ENCODE results near the gene TENM3. TPM values are rescaled to one million over a fixed set of nuclear protein-coding genes. Genes with fewer than 3 reads are reported as not detected.

Gene TENM3
- polyA plus RNA-seq, 1 of the 3 experiments (the other 2 are of a cell fraction): 10.4 TPM

GRCh38 chr4:182647646-182648300 lies 404.6 kb downstream of the TENM3 start:
- ChIA-PET POLR2A (no interaction called here), CTCF (no interaction called here)
- H3K9me2 ChIP-seq: no peaks in the 10 kb centered on the region
- TF ChIP-seq MXI1 (IDR thresholded peaks at IDR 0.05; ENCODE audit: low read depth, low read length): no peak
- no peak for TF ChIP-seq GATA2 (CRISPR knock-in tag; IDR thresholded peaks at IDR 0.05)
- TF ChIP-seq USF2 (IDR thresholded peaks at IDR 0.05; ENCODE audit: borderline replicate concordance, low read depth, low read length): no peak
- no peak for TF ChIP-seq YY1 (IDR thresholded peaks at IDR 0.05; ENCODE audit: low read depth)
- TF ChIP-seq EP300 (IDR thresholded peaks at IDR 0.05; ENCODE audit: borderline replicate concordance in 1 of 2, low read depth in 1 of 2, low read length in 1 of 2): no peak
- no peak for TF ChIP-seq JUND (IDR thresholded peaks at IDR 0.05)
- no peak for TF ChIP-seq CTCF (IDR thresholded peaks at IDR 0.05)
- TF ChIP-seq RAD21 (IDR thresholded peaks at IDR 0.05; ENCODE audit: low read length): no peak
- no peak for TF ChIP-seq TAF1 (IDR thresholded peaks at IDR 0.05; ENCODE audit: borderline replicate concordance, low read depth, low read length)
- no peak for TF ChIP-seq NFIC (IDR thresholded peaks at IDR 0.05; ENCODE audit: borderline replicate concordance)
- H3K4me3 ChIP-seq (ENCODE audit: low read depth in 2 of 2, low read length in 1 of 2): no peak overlapping the region
- peaks cover 29% of the 10 kb centered on the region for H3F3A ChIP-seq (replicated peaks; ENCODE audit: insufficient read depth)
- no peaks in the 10 kb centered on the region for H3K36me3 ChIP-seq (replicated peaks in 1 of 2; ENCODE audit: control insufficient read depth in 1 of 2, insufficient read depth in 2 of 2, low read length in 1 of 2)
- H3K27ac ChIP-seq (ENCODE audit: low read depth in 2 of 2, low read length in 1 of 2): no peak overlapping the region
- no peak overlapping the region for H2AFZ ChIP-seq (ENCODE audit: low read depth)
- H4K20me1 ChIP-seq (ENCODE audit: insufficient read depth): no peaks in the 10 kb centered on the region
- no peak overlapping the region for H3K4me2 ChIP-seq
- H3K9ac ChIP-seq: no peak overlapping the region
- H3K27me3 ChIP-seq (ENCODE audit: insufficient read depth): no peaks in the 10 kb centered on the region
- DNase-seq: no peak
- no peaks in the 10 kb centered on the region for H3K9me3 ChIP-seq
- 88% methylated on average over 4 of the region's 4 CpGs for WGBS (ENCODE audit: low lambda C conversion rate)
- no peaks in the 10 kb centered on the region for H3K79me2 ChIP-seq (ENCODE audit: insufficient read depth)
- peaks cover 3 to 5% of the 10 kb centered on the region in 2 experiments; a peak in 3 of 4 replicates for H3K4me1 ChIP-seq (ENCODE audit: control insufficient read depth in 1 of 2, insufficient read depth in 2 of 2, low read depth in 1 of 2, low read length in 1 of 2)

- Histone ChIP-seq H3F3A (replicated peaks; ENCODE audit: insufficient read depth) (peaks cover 28% of the 10 kb centered on the region), H3K9me3 (no peaks in the 10 kb centered on the region), H3K4me1 (ENCODE audit: control insufficient read depth in 1 of 2, insufficient read depth in 2 of 2, low read depth in 1 of 2, low read length in 1 of 2) (peaks cover 3 to 4% of the 10 kb centered on the region in 2 experiments; a peak in 1 of 4 replicates), H3K79me2 (ENCODE audit: insufficient read depth) (no peaks in the 10 kb centered on the region), H3K9ac (no peak overlapping the region), H3K27me3 (ENCODE audit: insufficient read depth) (no peaks in the 10 kb centered on the region), H2AFZ (ENCODE audit: low read depth) (no peak overlapping the region), H4K20me1 (ENCODE audit: insufficient read depth) (no peaks in the 10 kb centered on the region), H3K27ac (ENCODE audit: low read depth in 2 of 2, low read length in 1 of 2) (no peak overlapping the region), H3K4me2 (no peak overlapping the region), H3K9me2 (no peaks in the 10 kb centered on the region), H3K4me3 (ENCODE audit: low read depth in 2 of 2, low read length in 1 of 2) (no peak overlapping the region), H3K36me3 (replicated peaks in 1 of 2; ENCODE audit: control insufficient read depth in 1 of 2, insufficient read depth in 2 of 2, low read length in 1 of 2) (no peaks in the 10 kb centered on the region)
- no peak for DNase-seq
- ChIA-PET CTCF (no interaction called here), POLR2A (no interaction called here)
- TF ChIP-seq RFX5 (IDR thresholded peaks at IDR 0.05; ENCODE audit: low read length) (no peak), USF2 (IDR thresholded peaks at IDR 0.05; ENCODE audit: borderline replicate concordance, low read depth, low read length) (no peak), TAF1 (IDR thresholded peaks at IDR 0.05; ENCODE audit: borderline replicate concordance, low read depth, low read length) (no peak), TEAD4 (IDR thresholded peaks at IDR 0.05; ENCODE audit: borderline replicate concordance, insufficient read depth) (no peak), TCF12 (IDR thresholded peaks at IDR 0.05) (no peak), REST (IDR thresholded peaks at IDR 0.05; ENCODE audit: low read depth, low read length) (no peak), POLR2AphosphoS5 (IDR thresholded peaks at IDR 0.05; ENCODE audit: low read depth, low read length) (no peak), IRF3 (IDR thresholded peaks at IDR 0.05; ENCODE audit: low read depth, low read length) (no peak), GABPA (IDR thresholded peaks at IDR 0.05; ENCODE audit: low read depth) (no peak), FOXJ3 (CRISPR knock-in tag; IDR thresholded peaks at IDR 0.05) (no peak)
Measured at GRCh38 chr4:182648766-182649165, 405.6 kb downstream of the TENM3 start.
